ENCODE results near the gene ACO1.

The ACO1 gene

DNA sequence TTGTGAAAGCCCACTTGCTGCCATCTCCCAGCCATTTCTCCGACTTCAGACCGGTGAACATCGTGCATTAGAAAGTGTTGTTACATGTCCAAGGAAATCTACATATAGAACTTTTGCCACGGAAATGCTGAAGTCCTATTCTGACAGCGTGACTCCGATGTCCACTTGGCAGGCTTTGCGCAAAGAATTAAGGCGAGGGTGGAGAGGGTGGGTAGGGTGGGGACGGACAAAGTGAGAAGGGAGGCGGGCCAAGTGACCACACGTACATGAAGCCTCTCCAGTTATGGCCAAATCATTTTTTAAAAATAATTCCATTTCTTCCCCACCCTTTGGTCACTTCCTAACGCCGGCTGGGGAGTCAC is 460 bp upstream of the ACO1 start:
- no peak for DNase-seq

GRCh38 chr9:32385152-32385884 is 875 bp downstream of the ACO1 start:
- DNase-seq, result peak in 1 of 2 donors; percentile 36

DNA sequence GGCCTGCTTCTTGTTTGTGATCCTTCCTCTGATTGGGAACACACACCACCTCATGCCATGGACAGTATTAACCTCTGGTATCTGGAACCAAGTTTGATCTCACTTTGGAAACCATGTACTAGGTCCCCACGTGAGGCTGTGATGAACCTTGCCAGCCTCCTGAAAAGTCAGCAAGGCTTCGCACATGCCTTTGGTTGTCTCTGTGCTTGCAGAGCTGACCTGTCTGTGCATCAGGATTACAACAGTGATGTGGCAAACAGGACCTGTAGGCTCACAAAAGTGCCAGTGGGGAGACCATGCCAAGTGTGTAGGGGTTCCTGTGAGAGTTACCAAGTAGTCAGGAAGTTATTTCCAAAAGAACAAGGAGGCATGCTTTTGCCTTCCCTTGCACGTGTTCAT is 1.4 kb downstream of the ACO1 start:
- DNase-seq, result no peak

- no peak for DNase-seq
Measured at GRCh38 chr9:32387256-32387655, 2.8 kb downstream of the ACO1 start.

- DNase-seq, result no peak
Measured at GRCh38 chr9:32389365-32389764, 4.9 kb downstream of the ACO1 start.

GRCh38 chr9:32393911-32394310 is 9.5 kb downstream of the ACO1 start:
- DNase-seq, result no peak

GRCh38 chr9:32394381-32395049 is 10.1 kb downstream of the ACO1 start:
- DNase-seq, result no peak

- peak; percentile 89 to 95 for DNase-seq
Measured at GRCh38 chr9:32395510-32396216, 11.2 kb downstream of the ACO1 start.

DNA sequence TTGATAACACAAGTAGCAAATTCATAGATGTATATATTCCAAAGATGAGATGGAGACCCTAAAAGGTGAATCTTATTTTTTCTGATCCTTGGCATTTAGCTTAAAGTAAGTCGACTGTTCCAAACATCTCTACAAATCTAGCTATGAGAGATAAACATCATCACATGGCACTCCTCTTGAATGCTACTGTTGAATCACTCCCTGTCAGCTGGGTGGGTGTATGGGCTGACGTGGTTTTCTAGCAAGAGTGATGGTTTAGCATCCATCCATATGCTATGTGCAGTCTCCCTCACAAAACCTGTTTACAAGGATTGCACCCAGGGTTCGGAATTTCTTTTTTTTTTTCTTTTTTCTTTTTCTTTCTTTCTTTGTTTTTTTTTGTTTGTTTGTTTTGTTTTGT is 13.8 kb downstream of the ACO1 start:
- DNase-seq, result peak in 1 of 2 donors; percentile 63

GRCh38 chr9:32399110-32399815 is 14.8 kb downstream of the ACO1 start:
- DNase-seq, result peak in 1 of 2 donors; percentile 27

GRCh38 chr9:32401488-32401887 is 17.0 kb downstream of the ACO1 start:
- peak in 1 of 2 donors; percentile 63 for DNase-seq

DNA sequence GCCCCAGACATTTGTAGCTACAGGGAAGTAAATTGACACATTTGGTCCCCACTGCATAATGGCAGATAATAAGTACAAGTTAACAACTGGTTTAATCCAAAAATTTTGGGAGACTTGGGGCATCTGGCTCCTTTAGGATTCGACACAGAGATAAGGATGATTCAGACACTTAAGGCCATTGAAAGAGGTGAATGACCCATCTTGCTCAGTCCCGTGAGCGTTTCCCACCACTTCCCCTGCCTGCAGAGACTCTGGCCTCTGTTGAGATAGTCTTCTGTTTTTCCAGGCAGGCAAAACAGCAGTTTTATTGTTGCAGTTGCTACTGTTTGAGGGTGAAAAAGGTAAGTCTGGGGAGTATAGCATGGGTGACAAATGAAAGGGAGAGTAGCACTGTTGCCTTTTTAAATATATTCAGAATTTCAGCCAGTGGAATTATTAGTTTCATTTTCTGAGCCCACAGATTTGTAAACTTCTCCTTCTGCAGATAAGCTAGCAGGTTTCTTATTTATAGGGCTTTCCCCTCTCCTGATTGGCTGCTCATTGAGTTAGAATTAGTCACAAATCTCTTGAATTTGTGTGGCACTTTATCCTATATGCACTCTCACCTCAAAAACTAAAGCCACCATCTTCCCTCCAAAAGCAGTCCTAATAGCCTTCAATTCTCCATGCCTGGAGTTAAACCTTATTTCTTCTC is 19.3 kb downstream of the ACO1 start:
- DNase-seq, result peak; percentile 35 to 56

DNA sequence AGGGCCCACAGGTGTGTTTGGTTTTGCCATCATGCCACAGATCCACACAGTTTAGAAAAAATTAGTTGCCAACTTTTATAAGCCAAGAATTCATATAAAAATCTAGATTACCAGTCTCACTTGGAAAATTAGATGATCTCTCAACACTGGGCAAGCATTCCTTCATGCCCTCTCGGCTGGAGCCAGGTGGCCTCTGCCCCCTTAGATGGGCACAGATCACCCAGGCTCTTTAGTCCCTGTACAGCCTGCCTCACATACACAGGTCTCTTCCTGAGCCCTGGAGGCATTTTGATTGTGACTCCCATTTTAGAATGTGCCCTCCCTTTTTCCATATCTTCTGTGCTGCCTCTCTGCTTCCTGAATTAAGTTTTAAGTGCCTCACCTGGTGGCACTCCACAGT is 20.0 kb downstream of the ACO1 start:
- no peak for DNase-seq

DNA sequence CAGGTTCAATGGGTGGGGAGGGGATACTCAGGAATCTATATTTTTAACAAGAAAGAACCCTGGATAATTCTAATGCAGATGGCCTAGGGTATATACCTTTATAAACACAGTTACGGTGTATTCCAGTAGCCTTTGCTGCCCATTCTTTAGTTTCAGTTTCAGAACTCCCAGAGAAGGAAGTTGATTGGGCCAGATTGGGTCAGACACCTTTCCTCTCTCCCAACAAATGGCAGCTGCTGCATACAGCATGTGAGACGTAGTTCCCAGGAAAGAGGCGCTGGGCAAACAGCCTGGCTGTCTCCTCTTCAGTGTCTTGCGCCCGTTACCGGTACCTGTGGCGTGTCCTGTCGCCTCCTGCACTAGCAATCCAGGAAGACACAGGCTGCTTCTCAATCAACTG is 20.4 kb downstream of the ACO1 start:
- DNase-seq, result no peak

- no peak for DNase-seq
Measured at GRCh38 chr9:32405506-32405905, 21.1 kb downstream of the ACO1 start.

GRCh38 chr9:32406046-32406445 is 21.6 kb downstream of the ACO1 start:
- DNase-seq, result no peak

DNA sequence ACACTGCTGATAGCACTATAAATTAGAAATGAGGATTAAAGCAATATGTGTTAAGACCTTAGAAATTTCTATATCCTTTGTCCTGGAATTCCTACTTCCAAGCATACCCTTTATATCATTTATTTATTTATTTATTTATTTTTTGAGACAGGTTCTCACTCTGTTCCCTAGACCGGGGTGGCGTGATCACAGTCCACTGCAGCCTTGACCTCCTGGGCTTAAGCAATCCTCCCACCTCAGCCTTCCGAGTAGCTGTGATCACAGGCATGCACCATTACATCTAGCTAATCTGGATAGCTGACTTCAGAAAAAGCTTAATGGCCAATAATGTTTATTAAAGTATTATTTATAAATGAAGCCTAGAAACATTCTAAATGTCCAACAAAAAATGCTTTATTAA is 27.3 kb downstream of the ACO1 start:
- DNase-seq, result no peak

DNA sequence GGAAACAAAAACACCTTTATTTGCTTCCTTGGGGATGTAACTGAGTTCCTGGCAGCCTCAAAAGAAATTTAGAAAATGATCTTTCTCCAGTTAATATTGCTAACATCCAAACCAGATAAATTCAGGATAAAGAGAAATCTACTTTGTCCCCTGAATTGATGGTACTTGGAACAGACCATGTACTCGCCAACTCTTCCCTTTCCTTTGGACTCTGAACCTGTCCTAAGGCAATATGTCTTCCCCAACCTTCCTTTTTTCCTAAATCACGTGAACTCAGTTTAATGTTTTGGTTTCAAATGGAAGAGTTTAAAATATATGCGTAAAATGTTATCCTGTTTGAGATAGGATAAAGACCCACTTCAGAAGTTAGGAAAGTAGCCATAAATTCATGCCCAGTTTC is 28.0 kb downstream of the ACO1 start:
- DNase-seq, result no peak

DNA sequence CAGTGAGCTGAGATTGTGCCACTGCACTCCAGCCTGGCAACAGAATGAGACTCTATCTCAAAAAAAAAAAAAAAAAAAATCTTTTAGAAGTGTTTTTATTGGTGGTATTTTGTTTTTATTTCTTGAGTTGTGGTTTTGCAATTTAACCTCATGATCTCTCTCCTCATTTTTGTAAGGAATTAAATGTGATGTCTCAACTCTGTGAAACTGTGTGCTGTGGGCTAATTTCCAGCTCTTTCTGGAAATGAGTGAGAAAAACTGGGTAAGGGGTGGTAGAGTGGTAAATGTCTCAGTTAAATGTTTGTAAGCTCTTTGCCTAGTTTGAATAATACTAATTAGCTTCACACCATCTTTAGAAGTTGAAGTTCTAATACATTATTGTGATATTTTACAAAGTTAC is 29.0 kb downstream of the ACO1 start:
- no peak for DNase-seq

DNA sequence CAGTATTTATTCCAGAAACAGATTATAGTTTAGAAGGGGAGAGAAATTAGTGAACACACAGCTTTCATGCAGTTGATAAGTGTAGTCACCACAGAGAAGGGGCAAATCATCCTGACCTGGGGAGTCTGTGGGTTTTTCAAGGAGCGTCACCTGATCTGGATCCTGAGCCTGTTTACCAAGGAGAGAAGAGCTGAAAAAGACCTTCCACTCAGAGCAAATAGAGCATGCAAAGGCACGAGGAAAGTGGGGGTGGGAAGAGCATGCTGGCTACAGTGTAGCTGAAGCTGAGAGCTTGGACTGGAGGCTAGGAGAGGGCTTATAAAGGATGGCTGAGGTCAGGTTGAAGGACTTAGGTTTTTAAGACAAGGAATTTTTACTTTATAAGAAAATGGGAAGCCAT is 30.4 kb downstream of the ACO1 start:
- DNase-seq, result no peak

DNA sequence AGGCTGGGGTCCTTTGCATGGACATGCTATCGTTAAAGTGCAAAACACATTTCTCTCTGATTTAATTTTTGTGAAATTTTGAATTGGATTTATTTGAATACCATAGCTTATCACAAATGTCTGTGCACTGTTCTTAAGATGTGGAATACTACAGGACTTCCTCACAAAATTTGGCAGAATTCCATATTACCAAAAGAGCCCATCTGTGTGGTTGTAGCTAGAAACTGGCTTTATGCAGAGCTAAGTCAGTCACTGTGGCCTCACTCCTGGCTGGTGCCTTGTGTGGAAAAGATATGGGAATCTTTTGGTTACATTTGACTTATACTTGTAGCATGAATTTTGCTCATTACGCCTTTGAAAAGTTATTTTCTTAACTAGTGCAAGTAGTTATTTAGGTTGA is 35.5 kb downstream of the ACO1 start:
- no peak for DNase-seq

DNA sequence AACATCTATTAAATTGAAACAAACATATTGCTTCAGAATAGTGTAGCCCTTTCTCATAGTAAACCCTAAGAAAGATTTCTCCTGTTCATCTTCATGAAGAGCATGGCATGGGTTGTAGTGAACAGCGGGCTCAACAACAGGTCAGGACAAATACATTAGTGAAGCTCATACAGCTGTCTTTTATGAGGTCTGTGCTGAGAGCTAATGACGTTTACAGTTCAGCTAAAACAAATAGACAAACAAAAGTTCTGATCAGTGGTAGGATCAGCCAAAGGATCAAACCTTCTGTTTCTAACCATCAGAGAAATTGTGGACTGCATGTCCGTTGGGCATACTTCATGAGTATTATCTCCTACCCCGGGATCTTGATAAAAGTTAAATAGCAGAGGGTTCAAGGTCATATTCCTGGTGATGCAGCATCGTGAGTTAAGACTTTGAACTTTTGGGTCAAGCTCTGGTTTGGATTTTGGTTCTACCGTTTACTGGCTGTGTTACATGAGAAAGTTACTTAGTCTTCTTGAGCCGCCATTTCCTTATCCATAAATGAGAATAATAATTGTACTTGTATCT is 37.9 kb downstream of the ACO1 start:
- DNase-seq, result no peak

- DNase-seq, result no peak
Measured at GRCh38 chr9:32423371-32423770, 38.9 kb downstream of the ACO1 start.

All from inflammatory macrophage treated with lipopolysaccharide for 1 hour (primary cell).